ES-I3 (cell line): ENCODE data around the gene CCDC187.

Experiments
- H3K36me3 ChIP-seq: 2 replicates; pipeline ENCODE4 v1.6.1; 2013; ENCODE audit warnings: mild to moderate bottlenecking, low read length, control low read depth, moderate library complexity; ENCODE audit not compliant: insufficient read depth
- H3K4me1 ChIP-seq: 2 replicates; pipeline ENCODE4 v1.6.1; 2013; ENCODE audit warnings: mild to moderate bottlenecking, control low read depth, low read length; ENCODE audit not compliant: insufficient read depth
- H3K9ac ChIP-seq: 2 replicates; pipeline ENCODE4 v1.6.1; 2013; ENCODE audit warnings: low read depth, mild to moderate bottlenecking, low read length, moderate library complexity
- H3K9me3 ChIP-seq: 2 replicates; pipeline ENCODE4 v1.6.1; 2013; ENCODE audit warnings: mild to moderate bottlenecking, low read length, moderate library complexity; ENCODE audit not compliant: control insufficient read depth, insufficient read depth

CCDC187 gene

GRCh38 chr9:136229096-136230065 lies 74.5 kb downstream of the CCDC187 start:
- H3K9ac ChIP-seq, result no peak overlapping the region

GRCh38 chr9:136228107-136228875 lies 75.6 kb downstream of the CCDC187 start:
- peaks cover 4% of the 10 kb centered on the region; the same call in 1 of the 2 replicates for H3K4me1 ChIP-seq
- H3K36me3 ChIP-seq, result no peaks in the 10 kb centered on the region
- H3K9ac ChIP-seq, result no peak overlapping the region
- no peaks in the 10 kb centered on the region for H3K9me3 ChIP-seq

More at GRCh38 chr9:136229096-136230065, 74.5 kb downstream of the CCDC187 start:
- Histone ChIP-seq H3K36me3 (no peaks in the 10 kb centered on the region), H3K4me1 (peaks cover 4% of the 10 kb centered on the region; the same call in 1 of the 2 replicates), H3K9me3 (no peaks in the 10 kb centered on the region)

- no peaks in the 10 kb centered on the region for H3K9me3 ChIP-seq
- peaks cover under 1% of the 10 kb centered on the region; the same call in 1 of the 2 replicates for H3K4me1 ChIP-seq
- no peaks in the 10 kb centered on the region for H3K36me3 ChIP-seq
- H3K9ac ChIP-seq, result no peak overlapping the region
These were observed 77.0 kb downstream of the CCDC187 start for GRCh38 chr9:136226680-136227407.

- H3K9me3 ChIP-seq, result no peaks in the 10 kb centered on the region
- H3K4me1 ChIP-seq, result no peaks in the 10 kb centered on the region; the same call in 1 of the 2 replicates
- no peaks in the 10 kb centered on the region for H3K36me3 ChIP-seq
- no peak overlapping the region for H3K9ac ChIP-seq
These were observed 77.9 kb downstream of the CCDC187 start for GRCh38 chr9:136225748-136226679.

GRCh38 chr9:136225366-136225747 lies 78.5 kb downstream of the CCDC187 start:
- H3K9ac ChIP-seq, result no peak overlapping the region
- no peaks in the 10 kb centered on the region; the same call in 1 of the 2 replicates for H3K4me1 ChIP-seq
- no peaks in the 10 kb centered on the region for H3K9me3 ChIP-seq
- no peaks in the 10 kb centered on the region for H3K36me3 ChIP-seq

GRCh38 chr9:136223871-136224640 lies 79.8 kb downstream of the CCDC187 start:
- H3K4me1 ChIP-seq, result no peaks in the 10 kb centered on the region; the same call in 1 of the 2 replicates

GRCh38 chr9:136222906-136223285 lies 81.0 kb downstream of the CCDC187 start:
- Histone ChIP-seq H3K9ac (no peak overlapping the region), H3K36me3 (peaks cover 6% of the 10 kb centered on the region), H3K9me3 (no peaks in the 10 kb centered on the region), H3K4me1 (no peaks in the 10 kb centered on the region)

More at GRCh38 chr9:136223871-136224640, 79.8 kb downstream of the CCDC187 start:
- Histone ChIP-seq H3K9me3 (no peaks in the 10 kb centered on the region), H3K36me3 (no peaks in the 10 kb centered on the region), H3K9ac (no peak overlapping the region)

GRCh38 chr9:136222166-136222905 lies 81.6 kb downstream of the CCDC187 start:
- Histone ChIP-seq H3K4me1 (no peaks in the 10 kb centered on the region), H3K9ac (no peak overlapping the region), H3K36me3 (peaks cover 6% of the 10 kb centered on the region), H3K9me3 (no peaks in the 10 kb centered on the region)

- H3K36me3 ChIP-seq, result peaks cover 7% of the 10 kb centered on the region
- no peaks in the 10 kb centered on the region for H3K9me3 ChIP-seq
- no peak overlapping the region for H3K9ac ChIP-seq
- H3K4me1 ChIP-seq, result no peaks in the 10 kb centered on the region
These were observed 83.7 kb downstream of the CCDC187 start for GRCh38 chr9:136220017-136220729.

GRCh38 chr9:136219276-136219675 lies 84.6 kb downstream of the CCDC187 start:
- no peaks in the 10 kb centered on the region for H3K4me1 ChIP-seq
- H3K9ac ChIP-seq, result no peak overlapping the region
- no peaks in the 10 kb centered on the region for H3K9me3 ChIP-seq
- H3K36me3 ChIP-seq, result peaks cover 15% of the 10 kb centered on the region

- H3K9me3 ChIP-seq, result no peaks in the 10 kb centered on the region
- no peak overlapping the region for H3K9ac ChIP-seq
- H3K36me3 ChIP-seq, result peaks cover 15% of the 10 kb centered on the region
- no peaks in the 10 kb centered on the region for H3K4me1 ChIP-seq
These were observed 85.2 kb downstream of the CCDC187 start for GRCh38 chr9:136218673-136219072.

- H3K36me3 ChIP-seq, result peaks cover 15% of the 10 kb centered on the region
- H3K4me1 ChIP-seq, result no peaks in the 10 kb centered on the region
- no peak overlapping the region for H3K9ac ChIP-seq
- H3K9me3 ChIP-seq, result no peaks in the 10 kb centered on the region
These were observed 85.6 kb downstream of the CCDC187 start for GRCh38 chr9:136218271-136218670.
